ENCODE measurements around the gene INTS15.

The INTS15 gene

GRCh38 chr7:6636741-6637543 is 47.1 kb downstream of the INTS15 start, which contains the start of gene ZNF316:
ZNF316 (plus strand) TSS chr7:6637318; CDS start chr7:6642410, 5,092 bp downstream.
- H3K23ac ChIP-seq (ENCODE audit: low read depth, low read length, poor library complexity), result peak within 1 kb of the TSS; percentile 85
- no peak for DNase-seq (ENCODE audit: low spot score)
- H2AK5ac ChIP-seq (ENCODE audit: low read depth, low read length), result peak within 1 kb of the TSS; percentile 89
- peaks cover 6 to 13% of the 10 kb centered on the region in 2 donors for H3K4me1 ChIP-seq (ENCODE audit: control insufficient read depth in 2 of 2, insufficient read depth in 1 of 2, low read depth in 1 of 2, low read length in 2 of 2)
- no peak within 1 kb of the TSS for H3K27ac ChIP-seq (replicated peaks; ENCODE audit: low read length)
- no peak within 1 kb of the TSS for H2BK120ac ChIP-seq (ENCODE audit: low read depth, low read length)
- H3K9ac ChIP-seq (ENCODE audit: low read depth, low read length, poor library complexity), result peak within 1 kb of the TSS; percentile 92
- H3K27me3 ChIP-seq (ENCODE audit: control insufficient read depth in 3 of 3, insufficient read depth in 3 of 3, low read depth in 1 of 3, low read length in 3 of 3), result no peaks in the 10 kb centered on the region
- H3K4me3 ChIP-seq (ENCODE audit: low read length in 2 of 2), result peak within 1 kb of the TSS; percentile 85 to 98
- H3K18ac ChIP-seq (ENCODE audit: low read length), result peak within 1 kb of the TSS; percentile 95
- H4K91ac ChIP-seq (ENCODE audit: low read depth, low read length, poor library complexity), result peak within 1 kb of the TSS; percentile 53
- no peak within 1 kb of the TSS for H4K8ac ChIP-seq (ENCODE audit: low read depth, low read length)
- H2AFZ ChIP-seq (ENCODE audit: low read length), result peak within 1 kb of the TSS; percentile 94
- H3K4ac ChIP-seq (ENCODE audit: low read length), result no peak within 1 kb of the TSS
- H3K36me3 ChIP-seq (replicated peaks in 1 of 2; ENCODE audit: control insufficient read depth in 2 of 2, insufficient read depth in 2 of 2, low read length in 2 of 2), result peaks cover 14 to 36% of the 10 kb centered on the region in 2 donors
- H3K9me3 ChIP-seq (replicated peaks in 1 of 2; ENCODE audit: control insufficient read depth in 2 of 2, insufficient read depth in 1 of 2, low read depth in 1 of 2, low read length in 2 of 2), result no peaks in the 10 kb centered on the region
- H2BK5ac ChIP-seq (ENCODE audit: low read length), result peak within 1 kb of the TSS; percentile 11
- H3K14ac ChIP-seq (ENCODE audit: low read length), result peak within 1 kb of the TSS; percentile 82
- peaks cover 26% of the 10 kb centered on the region for H3K79me1 ChIP-seq (ENCODE audit: low read depth, low read length)
- H2BK15ac ChIP-seq (ENCODE audit: low read length), result peak within 1 kb of the TSS; percentile 83
- WGBS, 2 donors (ENCODE audit: extremely low coverage in 2 of 2, insufficient read length in 2 of 2, insufficient replicate concordance in 1 of 2), result no CpG with 5 or more reads among the region's 104 CpGs
- no peak within 1 kb of the TSS for H2BK12ac ChIP-seq (ENCODE audit: low read length)
- peak within 1 kb of the TSS; percentile 93 for H3K4me2 ChIP-seq (ENCODE audit: insufficient read depth, low read length, poor library complexity, severe bottlenecking)

- Histone ChIP-seq H3K79me1 (ENCODE audit: low read depth, low read length) (peaks cover 26% of the 10 kb centered on the region), H3K4me3 (ENCODE audit: low read length in 2 of 2) (peak overlapping the region; percentile 85 to 98), H3K36me3 (replicated peaks in 1 of 2; ENCODE audit: control insufficient read depth in 2 of 2, insufficient read depth in 2 of 2, low read length in 2 of 2) (peaks cover 20 to 44% of the 10 kb centered on the region in 2 donors), H3K4me2 (ENCODE audit: insufficient read depth, low read length, poor library complexity, severe bottlenecking) (peak overlapping the region; percentile 93), H2BK12ac (ENCODE audit: low read length) (no peak overlapping the region), H3K27me3 (ENCODE audit: control insufficient read depth in 3 of 3, insufficient read depth in 3 of 3, low read depth in 1 of 3, low read length in 3 of 3) (no peaks in the 10 kb centered on the region), H2BK15ac (ENCODE audit: low read length) (no peak overlapping the region), H3K14ac (ENCODE audit: low read length) (no peak overlapping the region), H2BK120ac (ENCODE audit: low read depth, low read length) (no peak overlapping the region), H2AFZ (ENCODE audit: low read length) (peak overlapping the region; percentile 83), H3K9me3 (replicated peaks in 1 of 2; ENCODE audit: control insufficient read depth in 2 of 2, insufficient read depth in 1 of 2, low read depth in 1 of 2, low read length in 2 of 2) (no peaks in the 10 kb centered on the region), H2AK5ac (ENCODE audit: low read depth, low read length) (peak overlapping the region; percentile 8), H2BK5ac (ENCODE audit: low read length) (no peak overlapping the region), H3K23ac (ENCODE audit: low read depth, low read length, poor library complexity) (peak overlapping the region; percentile 65), H3K27ac (replicated peaks; ENCODE audit: low read length) (no peak overlapping the region), H3K9ac (ENCODE audit: low read depth, low read length, poor library complexity) (peak overlapping the region; percentile 92), H4K8ac (ENCODE audit: low read depth, low read length) (no peak overlapping the region), H3K4me1 (ENCODE audit: control insufficient read depth in 2 of 2, insufficient read depth in 1 of 2, low read depth in 1 of 2, low read length in 2 of 2) (peaks cover 6 to 13% of the 10 kb centered on the region in 2 donors), H3K4ac (ENCODE audit: low read length) (no peak overlapping the region), H3K18ac (ENCODE audit: low read length) (peak overlapping the region; percentile 91), H4K91ac (ENCODE audit: low read depth, low read length, poor library complexity) (no peak overlapping the region)
- no CpG with 5 or more reads among the region's 60 CpGs for WGBS, 2 donors (ENCODE audit: extremely low coverage in 2 of 2, insufficient read length in 2 of 2, insufficient replicate concordance in 1 of 2)
- DNase-seq (ENCODE audit: low spot score), result no peak
These were observed 47.9 kb downstream of the INTS15 start for GRCh38 chr7:6637544-6638229.

- no peak overlapping the region for H2BK12ac ChIP-seq (ENCODE audit: low read length)
- peaks cover 34 to 57% of the 10 kb centered on the region in 2 donors for H3K36me3 ChIP-seq (replicated peaks in 1 of 2; ENCODE audit: control insufficient read depth in 2 of 2, insufficient read depth in 2 of 2, low read length in 2 of 2)
- no peak overlapping the region for H3K23ac ChIP-seq (ENCODE audit: low read depth, low read length, poor library complexity)
- H2BK5ac ChIP-seq (ENCODE audit: low read length), result no peak overlapping the region
- no peak overlapping the region for H4K91ac ChIP-seq (ENCODE audit: low read depth, low read length, poor library complexity)
- no peak overlapping the region for H3K14ac ChIP-seq (ENCODE audit: low read length)
- no peak overlapping the region for H3K9ac ChIP-seq (ENCODE audit: low read depth, low read length, poor library complexity)
- no peak overlapping the region for H2AFZ ChIP-seq (ENCODE audit: low read length)
- H2AK5ac ChIP-seq (ENCODE audit: low read depth, low read length), result no peak overlapping the region
- peaks cover 6 to 13% of the 10 kb centered on the region in 2 donors for H3K4me1 ChIP-seq (ENCODE audit: control insufficient read depth in 2 of 2, insufficient read depth in 1 of 2, low read depth in 1 of 2, low read length in 2 of 2)
- H3K4me2 ChIP-seq (ENCODE audit: insufficient read depth, low read length, poor library complexity, severe bottlenecking), result no peak overlapping the region
- H2BK15ac ChIP-seq (ENCODE audit: low read length), result no peak overlapping the region
- no peak overlapping the region for H4K8ac ChIP-seq (ENCODE audit: low read depth, low read length)
- H3K9me3 ChIP-seq (replicated peaks in 1 of 2; ENCODE audit: control insufficient read depth in 2 of 2, insufficient read depth in 1 of 2, low read depth in 1 of 2, low read length in 2 of 2), result no peaks in the 10 kb centered on the region
- H2BK120ac ChIP-seq (ENCODE audit: low read depth, low read length), result no peak overlapping the region
- no peak overlapping the region for H3K18ac ChIP-seq (ENCODE audit: low read length)
- DNase-seq (ENCODE audit: low spot score), result no peak
- peaks cover 26% of the 10 kb centered on the region for H3K79me1 ChIP-seq (ENCODE audit: low read depth, low read length)
- H3K4ac ChIP-seq (ENCODE audit: low read length), result no peak overlapping the region
- H3K27ac ChIP-seq (replicated peaks; ENCODE audit: low read length), result no peak overlapping the region
- H3K4me3 ChIP-seq (ENCODE audit: low read length in 2 of 2), result peak overlapping the region in 1 of 2 donors; percentile 85
- WGBS, 2 donors (ENCODE audit: extremely low coverage in 2 of 2, insufficient read length in 2 of 2, insufficient replicate concordance in 1 of 2), result no CpG with 5 or more reads among the region's 4 CpGs
- H3K27me3 ChIP-seq (ENCODE audit: control insufficient read depth in 3 of 3, insufficient read depth in 3 of 3, low read depth in 1 of 3, low read length in 3 of 3), result no peaks in the 10 kb centered on the region
These were observed 49.2 kb downstream of the INTS15 start for GRCh38 chr7:6639032-6639431.

- Histone ChIP-seq H4K91ac (ENCODE audit: low read depth, low read length, poor library complexity) (no peak overlapping the region), H3K4me2 (ENCODE audit: insufficient read depth, low read length, poor library complexity, severe bottlenecking) (no peak overlapping the region), H3K4me1 (ENCODE audit: control insufficient read depth in 2 of 2, insufficient read depth in 1 of 2, low read depth in 1 of 2, low read length in 2 of 2) (peaks cover 6 to 13% of the 10 kb centered on the region in 2 donors), H3K27me3 (ENCODE audit: control insufficient read depth in 3 of 3, insufficient read depth in 3 of 3, low read depth in 1 of 3, low read length in 3 of 3) (no peaks in the 10 kb centered on the region), H4K8ac (ENCODE audit: low read depth, low read length) (no peak overlapping the region), H2AFZ (ENCODE audit: low read length) (no peak overlapping the region), H3K23ac (ENCODE audit: low read depth, low read length, poor library complexity) (peak overlapping the region; percentile 55), H3K14ac (ENCODE audit: low read length) (no peak overlapping the region), H2BK5ac (ENCODE audit: low read length) (no peak overlapping the region), H3K36me3 (replicated peaks in 1 of 2; ENCODE audit: control insufficient read depth in 2 of 2, insufficient read depth in 2 of 2, low read length in 2 of 2) (peaks cover 35 to 63% of the 10 kb centered on the region in 2 donors), H3K27ac (replicated peaks; ENCODE audit: low read length) (no peak overlapping the region), H3K4me3 (ENCODE audit: low read length in 2 of 2) (no peak overlapping the region), H2BK120ac (ENCODE audit: low read depth, low read length) (no peak overlapping the region), H2AK5ac (ENCODE audit: low read depth, low read length) (no peak overlapping the region), H3K18ac (ENCODE audit: low read length) (no peak overlapping the region), H2BK12ac (ENCODE audit: low read length) (no peak overlapping the region), H2BK15ac (ENCODE audit: low read length) (no peak overlapping the region), H3K79me1 (ENCODE audit: low read depth, low read length) (peaks cover 26% of the 10 kb centered on the region), H3K9me3 (replicated peaks in 1 of 2; ENCODE audit: control insufficient read depth in 2 of 2, insufficient read depth in 1 of 2, low read depth in 1 of 2, low read length in 2 of 2) (no peaks in the 10 kb centered on the region), H3K9ac (ENCODE audit: low read depth, low read length, poor library complexity) (no peak overlapping the region), H3K4ac (ENCODE audit: low read length) (no peak overlapping the region)
- WGBS, 2 donors (ENCODE audit: extremely low coverage in 2 of 2, insufficient read length in 2 of 2, insufficient replicate concordance in 1 of 2), result no CpG with 5 or more reads among the region's 11 CpGs
- DNase-seq (ENCODE audit: low spot score), result no peak
These were observed 49.8 kb downstream of the INTS15 start for GRCh38 chr7:6639627-6640026.
